Prostate gland (tissue), 2 donors: ENCODE data around the gene SIGLEC15. TPM values are rescaled to one million over a fixed set of nuclear protein-coding genes. Genes with fewer than 3 reads are reported as not detected.

Experiments
- small RNA-seq, 2 donors: library from RNA; depleted of rRNA; stranded (forward); fragments of <200 nt; gene quantifications; one replicate each; pipeline ENCODE3, GENCODE V24; 2016
- total RNA-seq, 2 donors: library from RNA; depleted of rRNA; stranded (reverse); fragments of >200 nt; gene quantifications; one replicate each; pipeline ENCODE4 v1.1.0, GENCODE V29; 2016

The SIGLEC15 gene
- total RNA-seq, 2 donors from 2014 or later: 0.91 TPM; not detected in 1

Small RNA genes lying within 50 kb of the gene (small RNA-seq; reads per million reads assigned to genes)
- 0 reads per million in 2 donors for gene AC087685.1

Other genes with a start within 250 kb of the SIGLEC15 start
- gene SLC14A2, start 210.2 kb upstream of the SIGLEC15 start, total RNA-seq: 1 to 10 TPM in 1 of 2 donors, under 1 TPM in 1; 0.05 to 1.7 TPM
- 100 to 1,000 TPM in 1 of 2 donors, 10 to 100 TPM in 1; 31.8 to 139 TPM for gene SLC14A1, start 101.5 kb upstream of the SIGLEC15 start, total RNA-seq
- 10 to 100 TPM; 21.5 to 50.3 TPM for gene EPG5, start 141.7 kb downstream of the SIGLEC15 start, total RNA-seq
- 10 to 100 TPM in 1 of 2 donors, 1 to 10 TPM in 1; 7.0 to 21.1 TPM for gene PSTPIP2, start 246.6 kb downstream of the SIGLEC15 start, total RNA-seq